GM21526 (cell line): ENCODE results near the gene CDNF.
"Not testable (repeated sequence)": the region's sequence is repeated elsewhere in the genome, so short reads cannot be mapped to it uniquely, and the experiment has no call there.

Experiments used
- ATAC-seq: cut with Tn5 transposase; IDR thresholded peaks from one replicate; pipeline ENCODE4 v1.9.1; 2021; ENCODE audit warnings: moderate library complexity; ENCODE audit not compliant: unreplicated experiment, low FRiP score

CDNF gene

GRCh38 chr10:14840178-14840577 lies 2.3 kb upstream of the CDNF start:
- no peak for ATAC-seq

GRCh38 chr10:14839305-14839695 lies 1.5 kb upstream of the CDNF start:
- ATAC-seq = no peak

GRCh38 chr10:14838582-14839304 lies 906 bp upstream of the CDNF start:
- no peak for ATAC-seq

GRCh38 chr10:14837003-14837756 lies 657 bp downstream of the CDNF start:
- no peak for ATAC-seq

GRCh38 chr10:14836208-14836607 lies 1.6 kb downstream of the CDNF start:
- no peak for ATAC-seq

GRCh38 chr10:14833106-14833505 lies 4.7 kb downstream of the CDNF start:
- no peak for ATAC-seq

GRCh38 chr10:14826076-14826829 lies 11.6 kb downstream of the CDNF start:
- ATAC-seq = no peak

GRCh38 chr10:14823966-14824365 lies 13.9 kb downstream of the CDNF start:
- ATAC-seq = no peak

GRCh38 chr10:14822879-14823755 lies 14.7 kb downstream of the CDNF start:
- no peak for ATAC-seq

GRCh38 chr10:14821635-14822375 lies 16.0 kb downstream of the CDNF start:
- no peak for ATAC-seq

GRCh38 chr10:14820775-14821154 lies 17.1 kb downstream of the CDNF start:
- ATAC-seq = no peak

- no peak for ATAC-seq
Observed at GRCh38 chr10:14820010-14820774, 17.6 kb downstream of the CDNF start.

GRCh38 chr10:14816717-14817116 lies 21.1 kb downstream of the CDNF start:
- ATAC-seq = not testable (repeated sequence)

- no peak for ATAC-seq
Observed at GRCh38 chr10:14815681-14816080, 22.2 kb downstream of the CDNF start.

GRCh38 chr10:14812271-14812670 lies 25.6 kb downstream of the CDNF start:
- no peak for ATAC-seq

GRCh38 chr10:14810969-14811953 lies 26.6 kb downstream of the CDNF start:
- ATAC-seq = no peak

- no peak for ATAC-seq
Observed at GRCh38 chr10:14806318-14806717, 31.5 kb downstream of the CDNF start.

- no peak for ATAC-seq
Observed at GRCh38 chr10:14803827-14804226, 34.0 kb downstream of the CDNF start.
